CD4-positive, alpha-beta T cell treated with Interleukin-2 at 100 ng/mL for 4 hours (primary cell): ENCODE measurements around the gene MYO5A.
"Not testable (repeated sequence)": the region's sequence is repeated elsewhere in the genome, so short reads cannot be mapped to it uniquely, and the experiment has no call there.

Experiments used
- DNase-seq: peaks from one replicate; pipeline ENCODE4 v3.0.0-alpha.2; 2020; ENCODE audit warnings: low spot score

Gene MYO5A

DNA sequence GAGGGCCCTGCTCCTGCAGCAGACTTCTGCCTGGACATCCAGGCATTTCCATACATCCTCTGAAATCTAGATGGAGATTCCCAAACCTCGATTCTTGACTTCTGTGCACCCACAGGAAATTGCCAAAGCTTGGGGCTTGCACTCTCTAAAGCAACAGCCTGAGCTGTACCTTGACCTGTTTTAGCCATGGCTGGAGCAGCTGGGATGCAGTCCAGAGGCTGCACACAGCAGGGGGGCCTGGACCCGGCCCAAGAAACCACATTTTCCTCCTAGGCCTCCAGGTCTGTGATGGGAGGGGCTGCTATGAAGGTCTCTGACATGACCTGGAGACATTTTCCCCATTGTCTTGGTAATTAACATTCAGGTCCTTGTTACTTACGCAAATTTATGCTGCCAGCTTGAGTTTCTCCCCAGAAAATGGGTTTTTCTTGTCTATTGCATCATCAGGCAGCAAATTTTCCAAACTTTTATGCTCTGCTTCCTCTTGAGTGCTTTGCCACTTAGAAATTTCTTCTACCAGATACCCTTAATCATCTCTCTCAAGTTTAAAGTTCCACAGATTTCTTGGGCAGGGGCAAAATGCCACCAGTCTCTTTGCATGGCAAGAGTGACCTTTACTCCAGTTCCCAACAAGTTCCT is 11.8 kb upstream of the MYO5A start:
- no peak for DNase-seq

DNA sequence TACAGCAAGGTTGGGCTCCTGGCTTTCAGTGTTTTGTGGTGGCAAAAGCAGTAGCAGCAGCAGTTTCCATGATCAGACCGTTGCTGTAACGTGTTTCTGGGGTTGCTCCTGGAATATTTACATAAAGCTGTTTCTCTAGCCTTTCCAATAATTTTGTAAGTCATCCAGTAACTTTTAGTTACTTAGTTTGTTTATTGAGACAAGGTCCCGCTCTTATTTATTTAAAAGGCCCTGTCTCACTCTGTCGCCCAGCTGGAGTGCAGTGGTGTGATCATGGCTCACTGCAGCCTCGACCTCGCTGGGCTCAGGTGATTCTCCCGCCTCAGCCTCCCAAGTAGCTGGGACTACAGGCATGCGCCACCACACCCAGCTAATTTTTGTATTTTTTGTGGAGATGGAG is 8.8 kb upstream of the MYO5A start:
- DNase-seq = no peak

DNA sequence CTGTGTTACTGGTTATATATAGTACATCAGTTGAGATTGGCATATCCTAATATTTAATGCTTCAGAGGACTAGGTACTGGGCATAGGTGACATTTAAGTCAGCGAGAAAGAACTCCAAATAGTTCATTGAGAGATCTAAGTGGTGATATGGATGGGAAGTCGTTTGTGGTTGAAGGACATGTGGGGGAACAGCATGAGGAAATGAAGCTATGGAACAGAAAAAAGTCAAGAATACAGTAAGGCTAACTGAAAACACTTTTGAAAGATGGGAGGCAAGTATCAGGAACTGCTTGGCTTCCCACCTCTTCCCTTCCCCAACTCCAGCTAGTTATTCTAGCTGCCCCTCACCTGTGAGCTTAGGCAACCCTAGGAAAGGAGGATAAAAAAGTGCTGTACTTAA is 3.7 kb upstream of the MYO5A start:
- DNase-seq = no peak

DNA sequence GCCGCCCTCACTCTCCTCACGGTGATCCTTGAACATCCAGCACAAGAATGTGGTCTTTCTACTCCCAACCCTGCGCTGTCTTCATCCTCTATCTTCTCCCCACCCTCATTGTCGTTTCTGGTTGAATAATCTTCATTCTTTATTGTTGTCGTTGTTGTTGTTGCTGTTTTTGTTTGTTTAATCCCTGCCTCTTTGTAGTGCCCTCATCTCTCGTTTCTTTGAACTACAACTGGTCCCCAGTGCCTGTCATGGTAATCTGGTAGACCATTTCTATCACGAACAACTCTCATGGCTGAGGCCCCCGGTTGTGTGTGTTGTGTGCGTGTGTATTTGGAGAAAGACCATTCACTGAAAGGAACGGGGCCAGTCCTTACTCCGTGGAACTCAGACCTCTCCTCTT is 1.3 kb upstream of the MYO5A start:
- DNase-seq = no peak

DNA sequence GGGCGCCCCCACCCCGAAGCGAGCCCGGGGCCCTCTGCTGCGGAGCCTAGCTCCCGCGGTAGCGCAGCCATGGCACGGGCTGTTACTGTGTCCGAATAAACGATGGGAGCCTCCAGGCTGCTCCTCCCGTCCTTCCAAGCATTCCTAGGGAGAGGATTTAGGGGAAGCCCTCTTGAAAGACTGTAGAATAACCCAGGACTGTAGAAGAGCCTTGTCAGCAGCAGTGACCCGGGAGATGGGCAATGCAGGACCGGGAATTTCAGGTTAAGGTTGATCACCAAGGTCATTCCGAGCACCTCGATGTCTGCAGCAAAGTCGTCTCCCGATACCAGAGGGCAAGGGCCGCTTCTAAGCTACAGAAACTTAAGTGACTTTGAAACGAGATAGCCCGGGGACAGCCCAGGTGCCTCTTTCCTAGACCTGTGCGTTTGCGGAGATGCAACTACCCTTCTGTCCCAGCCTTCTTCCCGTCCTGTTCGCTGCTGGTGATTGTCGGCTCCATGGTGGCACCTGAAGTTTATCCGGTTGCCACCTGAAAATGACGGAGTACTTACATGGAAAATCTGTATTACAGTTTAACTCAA is 753 bp upstream of the MYO5A start:
- DNase-seq = no peak

DNA sequence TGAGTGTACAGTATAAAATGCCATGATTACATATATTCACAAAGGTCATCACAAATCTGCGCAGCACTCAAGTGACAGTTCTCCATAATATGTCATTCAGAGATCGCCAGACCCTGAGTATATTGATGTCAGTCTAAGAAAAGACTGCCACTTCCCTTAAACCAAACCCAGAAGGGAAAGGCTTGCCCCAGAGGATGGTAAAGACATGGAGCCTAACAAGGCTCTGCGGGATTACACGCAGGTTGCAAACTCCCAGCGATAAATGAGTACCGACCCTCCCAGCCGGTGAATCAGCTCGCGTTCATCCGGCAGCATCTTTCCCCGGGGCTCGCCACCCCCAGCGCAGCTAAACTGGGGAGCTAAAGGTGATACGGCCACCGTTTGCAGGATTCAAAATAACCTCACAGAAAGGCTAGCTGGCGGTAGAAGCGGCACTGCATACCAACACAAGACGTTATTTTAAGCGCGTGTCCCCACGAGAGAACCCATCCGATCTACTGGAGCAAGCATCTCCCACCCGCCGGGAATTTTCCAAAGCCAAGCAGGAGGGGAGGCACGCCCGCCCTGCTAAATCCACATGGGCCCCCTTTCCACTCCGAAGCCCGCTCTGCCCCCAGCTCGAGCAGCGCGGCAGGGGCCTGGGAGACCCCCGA is 643 bp downstream of the MYO5A start:
- peak; percentile 47 for DNase-seq

DNA sequence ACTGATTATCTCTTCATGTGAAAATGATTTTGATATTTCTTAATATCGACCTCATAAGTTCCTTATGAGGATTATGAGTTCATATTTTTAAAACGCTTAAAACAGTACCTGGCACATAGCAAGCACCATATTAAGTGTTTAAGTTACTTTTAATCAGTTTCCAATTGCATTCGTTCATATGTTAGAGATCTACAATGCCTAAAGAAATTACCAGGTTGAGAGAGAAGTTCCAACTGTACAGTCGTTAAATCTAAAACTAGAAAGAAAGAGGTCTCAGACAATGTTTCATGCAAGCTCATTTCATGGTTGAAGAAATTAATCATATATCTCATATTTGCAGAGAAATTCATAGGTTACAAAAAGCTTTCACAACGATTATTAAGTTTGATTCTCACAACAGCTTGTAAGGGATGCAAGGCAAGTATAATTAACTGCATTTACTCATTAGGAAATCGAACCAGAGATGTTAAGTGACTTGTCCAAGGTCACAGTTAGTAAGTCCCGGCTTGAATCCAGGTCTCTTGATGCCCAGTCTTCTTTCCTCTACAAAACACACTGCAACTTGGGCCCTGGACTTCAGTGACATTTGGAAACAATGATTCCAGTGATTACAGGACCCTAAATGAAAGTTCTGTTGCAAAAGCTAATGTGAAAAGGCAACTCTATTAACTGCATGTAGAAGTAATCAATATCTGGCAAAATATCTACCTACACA is 1.3 kb downstream of the MYO5A start:
- no peak for DNase-seq

DNA sequence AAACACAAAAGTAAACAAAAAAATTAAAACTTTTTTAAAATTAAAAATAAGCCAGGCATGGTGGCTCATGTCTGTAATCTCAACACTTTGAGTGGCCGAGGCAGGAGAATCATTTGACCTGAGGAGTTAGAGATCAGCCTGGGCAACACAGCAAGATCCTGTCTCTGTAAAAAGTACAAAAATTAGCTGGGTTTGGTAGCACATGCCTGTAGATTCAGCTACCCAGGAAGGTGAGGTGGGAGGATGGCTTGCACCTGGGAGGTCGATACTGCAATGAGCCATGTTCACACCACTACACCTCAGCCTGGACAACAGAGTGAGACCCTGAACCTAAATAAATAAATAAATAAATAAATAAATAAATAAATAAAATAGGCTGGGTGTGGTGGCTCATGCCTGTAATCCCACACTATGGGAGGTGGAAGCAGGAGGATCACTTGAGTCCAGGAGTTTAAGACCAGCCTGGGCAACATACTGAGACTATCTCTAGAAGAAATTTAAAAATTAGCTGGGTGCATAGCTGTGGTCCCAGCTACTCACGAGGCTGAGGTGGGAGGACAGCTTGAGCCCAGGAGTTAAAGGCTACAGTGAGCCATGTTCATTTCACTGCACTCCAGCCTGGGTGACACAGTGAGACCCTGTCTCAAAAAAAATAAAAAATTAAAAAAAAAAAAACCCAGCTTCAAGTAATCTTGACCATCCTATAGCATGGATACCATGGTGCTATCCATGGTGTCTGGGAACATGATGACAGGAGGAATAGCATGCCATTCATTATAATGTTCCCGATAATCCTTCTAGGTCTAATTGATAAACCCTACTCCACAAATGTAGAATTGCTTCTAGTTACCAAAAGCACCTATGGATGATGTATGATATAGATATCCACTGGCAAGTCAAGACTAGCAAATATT is 4.2 kb downstream of the MYO5A start:
- no peak for DNase-seq

DNA sequence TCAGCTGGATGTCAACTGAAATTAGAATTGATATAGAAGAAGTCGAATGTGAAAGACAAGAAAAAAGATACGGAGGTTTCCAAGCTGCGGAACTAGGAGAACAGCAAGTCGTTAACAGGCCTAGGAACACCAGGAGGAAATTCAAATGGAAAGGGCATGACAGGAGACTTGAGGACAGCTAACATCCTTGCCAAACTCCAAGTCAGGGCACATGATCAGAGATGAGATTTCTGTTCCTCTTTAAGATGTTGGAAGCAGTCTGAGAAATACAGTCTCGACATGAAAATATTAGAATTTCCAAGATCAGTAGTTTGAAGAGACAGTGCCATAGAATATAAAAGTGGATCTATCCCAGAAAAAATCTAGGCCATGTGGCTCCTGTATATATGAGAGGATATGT is 5.0 kb downstream of the MYO5A start:
- no peak for DNase-seq

DNA sequence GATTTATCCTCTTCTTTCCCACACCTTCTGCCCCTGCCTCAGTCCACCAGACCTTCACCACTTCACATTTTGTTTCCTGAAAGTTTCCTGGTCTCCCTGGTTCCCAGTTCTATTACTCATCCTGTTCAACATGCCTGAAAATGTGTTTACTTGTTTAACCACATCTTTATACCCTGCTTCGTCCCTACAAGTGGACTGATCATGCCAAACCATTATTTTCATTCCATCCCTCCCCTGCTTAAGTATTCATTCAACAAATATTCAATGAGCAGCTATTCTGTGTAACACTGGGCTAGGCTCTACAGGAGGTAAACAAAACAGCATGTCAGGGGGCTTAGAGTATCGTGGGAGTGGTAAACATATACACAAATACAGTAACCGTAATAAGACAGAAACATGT is 5.5 kb downstream of the MYO5A start:
- DNase-seq = no peak

DNA sequence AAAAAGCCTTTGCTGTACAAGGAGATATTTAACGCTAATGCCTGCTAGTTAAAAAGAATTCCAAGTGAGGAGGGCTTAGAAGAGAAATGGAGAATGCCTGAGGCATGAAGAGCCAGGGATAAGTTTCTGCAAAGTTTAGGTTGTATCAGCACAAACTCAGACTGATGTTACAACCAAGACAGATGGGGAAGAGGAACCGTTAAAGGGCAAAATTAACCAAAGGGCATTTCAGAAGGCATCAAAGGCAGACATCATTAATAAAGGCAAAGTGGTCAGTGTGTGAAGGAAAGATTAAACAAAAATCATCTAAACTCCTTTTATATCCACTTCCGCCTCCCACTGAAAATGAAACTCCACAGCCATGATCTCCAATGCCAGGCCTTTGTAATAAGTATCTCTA is 7.0 kb downstream of the MYO5A start:
- no peak for DNase-seq

DNA sequence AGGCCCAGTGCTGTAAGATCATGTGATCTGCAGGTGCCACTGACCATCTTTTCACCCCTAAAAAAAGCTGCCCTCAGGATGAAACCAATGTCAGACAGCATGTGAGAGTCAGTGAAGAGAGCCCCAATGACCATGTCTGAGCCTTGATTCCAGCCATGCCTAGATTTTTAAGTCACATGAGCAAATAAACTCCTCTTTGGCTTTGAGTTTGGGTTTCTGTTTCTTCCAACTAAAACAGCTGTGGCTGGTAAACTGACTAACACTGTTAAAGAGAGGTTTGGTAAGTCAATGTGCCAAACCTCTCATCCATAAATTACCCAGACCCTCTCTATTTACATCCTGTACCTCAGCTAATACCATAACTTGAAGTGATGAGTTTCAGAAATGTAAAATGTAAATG is 8.3 kb downstream of the MYO5A start:
- DNase-seq = no peak

DNA sequence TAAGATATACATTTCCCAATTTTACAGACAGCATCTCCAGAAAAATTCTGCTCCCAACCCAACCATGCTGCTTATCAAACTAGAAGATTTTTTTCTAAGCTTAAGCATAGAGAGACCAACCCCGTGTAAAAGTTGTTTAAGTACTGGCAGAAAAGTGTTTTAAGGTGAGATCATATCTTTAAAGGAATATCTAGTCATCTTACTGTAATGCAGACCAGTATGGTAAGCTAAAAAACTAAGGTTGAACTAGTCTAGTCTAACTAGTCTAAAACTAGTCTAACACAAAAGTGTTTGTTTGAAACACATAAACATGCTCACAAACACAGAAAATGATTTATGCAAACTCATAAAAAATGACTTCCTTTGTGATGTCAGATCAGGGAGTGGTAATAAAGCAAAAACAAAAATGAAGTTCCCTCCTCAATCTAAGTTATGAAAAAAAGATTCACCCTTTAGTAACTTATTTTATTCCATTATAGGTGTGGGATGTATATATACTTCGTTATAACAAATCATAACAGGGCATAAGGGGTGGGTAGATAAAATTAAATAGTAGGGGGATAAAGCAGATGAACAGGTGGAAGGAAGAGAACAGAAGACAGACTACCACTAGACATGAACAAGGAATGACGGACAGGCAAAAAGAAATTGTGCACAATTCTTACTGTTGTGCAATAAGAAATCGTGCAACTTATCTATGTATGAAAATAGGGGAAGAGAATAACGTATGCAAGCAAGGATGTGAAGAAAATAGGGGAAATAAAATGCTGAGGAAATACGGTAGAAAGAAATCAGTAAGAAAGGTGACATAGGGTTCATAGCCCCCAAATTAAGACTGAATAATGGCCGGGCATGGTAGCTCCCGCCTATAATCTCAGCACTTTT is 10.0 kb downstream of the MYO5A start:
- no peak for DNase-seq

DNA sequence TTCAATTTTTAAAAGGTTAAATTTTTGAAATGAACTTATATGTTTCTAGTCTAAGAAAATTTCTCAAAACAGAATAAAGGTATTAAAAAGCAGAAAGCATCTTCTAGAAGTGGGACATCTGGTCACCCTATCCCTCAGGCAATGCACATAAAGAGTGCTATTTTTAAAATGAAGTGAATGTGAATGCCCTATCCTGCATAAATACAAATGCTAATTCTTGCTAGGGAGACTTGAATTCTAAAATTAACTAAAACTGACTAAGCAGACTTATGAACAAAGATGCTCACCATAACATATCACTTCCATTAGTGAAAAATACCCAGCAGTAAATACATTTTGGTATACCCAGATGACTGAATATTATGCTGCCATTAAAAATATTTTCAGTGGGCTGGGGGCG is 11.7 kb downstream of the MYO5A start:
- DNase-seq = no peak

DNA sequence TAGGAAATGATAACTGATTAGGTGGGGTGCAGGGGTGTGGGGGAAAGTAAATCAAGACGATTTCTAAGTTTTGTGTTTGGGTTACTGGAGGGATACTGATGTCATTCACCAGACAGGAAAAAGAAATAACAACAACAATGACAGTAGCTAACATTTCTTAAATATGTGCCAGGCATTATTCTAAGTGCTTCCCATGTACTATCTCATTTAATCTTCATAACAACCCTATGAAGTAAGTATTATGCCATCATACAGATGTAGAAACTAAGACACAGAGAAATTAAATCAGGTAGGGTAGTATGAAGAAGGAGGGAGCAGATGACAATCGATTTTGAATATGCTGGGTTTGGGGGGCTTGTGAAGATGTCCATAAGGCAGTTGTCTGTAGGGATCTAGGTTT is 13.3 kb downstream of the MYO5A start:
- DNase-seq = no peak

DNA sequence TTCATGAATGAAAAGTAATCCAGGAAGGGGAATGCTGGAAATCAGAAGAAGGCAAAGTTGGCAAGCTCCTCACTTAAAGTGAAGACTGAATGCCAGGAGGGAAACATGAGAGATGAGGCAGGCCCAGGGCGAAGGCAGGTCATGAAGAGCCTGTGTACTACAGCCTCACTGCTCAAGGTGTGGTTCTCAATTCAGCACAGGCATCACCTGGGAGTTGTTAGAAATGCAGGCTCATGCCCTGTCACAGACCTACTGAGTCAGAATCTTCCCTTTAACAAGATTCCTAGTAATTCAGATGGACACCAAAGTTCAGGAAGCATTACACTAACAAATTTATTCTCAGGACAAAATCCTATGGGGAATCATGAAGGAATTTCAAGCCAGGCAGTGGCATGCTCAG is 14.2 kb downstream of the MYO5A start:
- no peak for DNase-seq

DNA sequence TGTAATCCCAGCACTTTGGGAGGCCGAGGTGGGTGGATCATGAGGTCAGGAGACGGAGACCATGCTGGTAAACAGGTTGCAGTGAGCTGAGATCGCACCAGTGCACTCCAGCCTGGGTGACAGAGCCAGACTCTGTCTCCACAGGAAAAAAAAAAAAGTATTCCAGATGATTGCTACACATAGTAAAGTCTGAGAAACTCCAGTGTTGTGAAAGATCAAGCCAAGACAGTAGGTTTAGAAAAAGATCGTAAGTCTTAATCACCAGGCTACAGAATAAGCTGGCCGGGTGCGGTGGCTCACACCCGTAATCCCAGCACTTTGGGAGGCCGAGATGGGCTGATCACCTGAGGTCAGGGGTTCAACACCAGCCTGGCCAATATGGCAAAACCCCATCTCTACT is 15.8 kb downstream of the MYO5A start:
- not testable (repeated sequence) for DNase-seq

DNA sequence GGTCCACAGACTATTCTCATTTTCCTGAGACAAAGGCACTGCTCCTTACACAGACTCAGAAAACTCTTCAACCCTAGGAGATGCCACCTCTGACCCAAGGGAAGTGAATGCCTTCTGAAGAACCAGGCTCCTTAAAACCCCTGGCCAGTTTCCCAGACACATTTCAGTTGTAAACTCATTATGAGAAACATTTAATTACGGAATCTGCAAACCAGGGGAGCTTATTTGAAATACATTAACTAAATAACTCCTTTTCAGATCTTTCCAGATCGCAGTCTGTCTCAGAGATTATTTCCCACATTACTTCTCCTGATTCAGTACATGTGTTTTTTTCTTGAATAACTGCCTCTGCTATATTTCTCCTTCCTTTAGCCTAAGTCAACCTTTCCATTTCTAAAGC is 17.6 kb downstream of the MYO5A start:
- DNase-seq = no peak

DNA sequence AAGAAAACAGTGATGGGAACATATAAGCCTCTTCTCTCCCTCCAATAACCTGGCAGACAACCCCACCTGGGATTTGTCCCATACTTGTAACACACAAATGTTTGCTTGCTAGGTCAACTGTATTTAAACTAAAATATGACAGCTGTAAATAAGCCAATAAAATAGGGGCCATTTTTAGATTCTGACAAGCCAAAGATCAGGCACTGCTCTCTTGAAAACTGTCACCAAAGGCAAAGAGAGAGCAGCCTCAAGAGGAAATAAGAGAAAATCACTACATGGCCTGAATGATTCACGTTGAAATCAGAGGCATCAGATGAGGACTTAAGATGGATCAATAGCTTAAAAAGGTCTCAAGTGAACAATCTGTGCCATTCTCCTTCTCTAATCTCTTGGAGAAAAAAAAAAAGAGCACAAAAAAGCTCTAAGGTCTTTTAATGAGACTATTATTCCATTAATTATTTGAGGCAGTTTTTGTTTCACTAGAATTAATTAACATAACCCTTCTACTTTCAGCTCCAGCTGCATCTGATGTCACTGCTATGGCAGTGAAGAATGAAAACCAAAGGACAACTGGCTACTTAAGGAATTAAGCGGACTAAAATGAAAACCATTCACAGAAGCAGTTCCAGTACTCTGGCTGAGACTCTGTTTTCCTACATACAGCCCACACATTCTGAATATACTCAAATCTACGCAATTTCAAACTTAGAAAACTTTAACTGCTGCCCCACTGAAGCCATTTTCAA is 19.0 kb downstream of the MYO5A start:
- DNase-seq = no peak

DNA sequence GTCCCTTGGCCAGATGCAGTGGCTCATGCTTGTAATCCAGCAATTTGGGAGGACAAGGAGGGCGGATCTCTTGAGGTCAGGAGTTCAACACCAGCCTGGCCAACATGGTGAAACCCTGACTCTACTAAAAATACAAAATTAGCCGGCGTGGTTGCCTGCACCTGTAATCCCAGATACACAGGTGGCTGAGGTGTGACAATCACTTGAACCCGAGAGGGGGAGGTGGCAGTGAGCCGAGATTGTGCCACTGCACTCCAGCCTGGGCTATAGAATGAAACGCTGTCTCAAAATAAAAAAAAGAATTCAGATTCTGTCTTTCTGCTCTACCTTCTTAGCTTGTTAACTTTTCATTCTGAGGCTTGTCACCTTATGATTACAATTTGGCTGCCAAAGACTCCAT is 22.1 kb downstream of the MYO5A start:
- no peak for DNase-seq
